GM21786 (cell line): ENCODE measurements around the gene TMC3.

Source experiments
- ATAC-seq: cut with Tn5 transposase; IDR thresholded peaks from one replicate; pipeline ENCODE4 v1.9.1; 2021; ENCODE audit not compliant: unreplicated experiment

TMC3 gene

DNA sequence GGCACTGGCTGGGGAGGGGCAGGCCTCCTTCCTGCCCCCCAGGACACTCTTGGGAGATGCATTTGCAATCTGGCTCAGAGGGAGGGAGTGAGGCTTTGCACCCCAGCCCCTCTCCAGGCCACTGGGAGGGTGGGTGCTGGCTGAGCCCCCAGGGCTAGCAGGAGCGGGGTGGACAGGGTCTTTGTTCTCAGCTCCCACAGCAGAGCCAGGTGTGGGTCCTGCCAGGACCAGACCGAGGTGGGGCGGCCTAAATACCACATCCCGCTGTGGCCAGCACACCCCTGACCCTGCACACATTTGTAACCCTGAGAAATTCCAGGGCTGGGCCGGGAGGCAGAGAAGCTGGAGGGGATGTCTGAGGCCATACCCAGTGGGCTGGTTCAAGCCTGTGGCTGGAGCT lies 91.1 kb downstream of the TMC3 start:
- no peak for ATAC-seq

DNA sequence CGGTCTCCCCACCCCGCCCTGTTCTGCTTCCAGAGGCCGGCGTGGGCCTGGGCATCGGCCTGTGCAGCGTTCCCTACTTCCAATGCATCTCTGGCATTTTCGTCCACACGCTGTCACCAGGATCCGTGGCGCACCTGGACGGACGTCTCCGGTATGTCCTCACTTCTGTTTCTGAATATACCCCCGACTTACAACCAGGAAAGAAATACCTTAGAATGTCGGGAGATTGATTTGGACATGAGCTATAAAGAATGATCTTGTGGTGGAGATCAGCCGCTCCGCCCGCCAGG lies 91.5 kb downstream of the TMC3 start:
- no peak for ATAC-seq

- ATAC-seq, result no peak
Observed at GRCh38 chr15:81281766-81282605, 92.0 kb downstream of the TMC3 start.

GRCh38 chr15:81281456-81281735 lies 92.6 kb downstream of the TMC3 start:
- ATAC-seq, result no peak
